ENCODE data around the gene NDUFV3. TPM values are rescaled to one million over a fixed set of nuclear protein-coding genes. Genes with fewer than 3 reads are reported as not detected.
"Not testable (repeated sequence)": the region's sequence is repeated elsewhere in the genome, so short reads cannot be mapped to it uniquely, and the experiment has no call there.

The NDUFV3 gene
- total RNA-seq, 3 donors from 2014 or later, result 18.6 to 26.6 (median 20.6) TPM

- H3K9me3 Mint-ChIP-seq, result no peaks in the 10 kb centered on the region
- peaks cover 34% of the 10 kb centered on the region for H3K36me3 Mint-ChIP-seq (ENCODE audit: insufficient read depth)
- ATAC-seq (no peak), DNase-seq (no peak)
- H3K4me3 Mint-ChIP-seq, result no peak overlapping the region
- H3K27me3 Mint-ChIP-seq (ENCODE audit: low read depth), result no peaks in the 10 kb centered on the region
- peaks cover 3% of the 10 kb centered on the region for H3K4me1 Mint-ChIP-seq (ENCODE audit: low read depth)
Measured at GRCh38 chr21:42861848-42862400, 31.2 kb upstream of the NDUFV3 start.

GRCh38 chr21:42862774-42863503, 30.2 kb upstream of the NDUFV3 start:
- peaks cover 3% of the 10 kb centered on the region for H3K4me1 Mint-ChIP-seq (ENCODE audit: low read depth)
- H3K4me3 Mint-ChIP-seq, result no peak overlapping the region
- no peaks in the 10 kb centered on the region for H3K9me3 Mint-ChIP-seq
- no peaks in the 10 kb centered on the region for H3K27me3 Mint-ChIP-seq (ENCODE audit: low read depth)
- peak in 1 of 2 donors; percentile 25 for ATAC-seq
- peaks cover 34% of the 10 kb centered on the region for H3K36me3 Mint-ChIP-seq (ENCODE audit: insufficient read depth)
- DNase-seq, result no peak

- DNase-seq (no peak), ATAC-seq (no peak)
- Mint-ChIP-seq H3K4me1 (ENCODE audit: low read depth) (peaks cover 5% of the 10 kb centered on the region), H3K36me3 (ENCODE audit: insufficient read depth) (peaks cover 34% of the 10 kb centered on the region), H3K27me3 (ENCODE audit: low read depth) (no peaks in the 10 kb centered on the region), H3K9me3 (no peaks in the 10 kb centered on the region), H3K4me3 (no peak overlapping the region)
Measured at GRCh38 chr21:42863504-42863870, 29.6 kb upstream of the NDUFV3 start.

GRCh38 chr21:42864286-42864685, 28.8 kb upstream of the NDUFV3 start:
- DNase-seq (no peak), ATAC-seq (no peak)
- Mint-ChIP-seq H3K4me1 (ENCODE audit: low read depth) (peaks cover 5% of the 10 kb centered on the region), H3K4me3 (no peak overlapping the region), H3K9me3 (no peaks in the 10 kb centered on the region), H3K27me3 (ENCODE audit: low read depth) (no peaks in the 10 kb centered on the region), H3K36me3 (ENCODE audit: insufficient read depth) (peaks cover 28% of the 10 kb centered on the region)

GRCh38 chr21:42864815-42865775, 28.0 kb upstream of the NDUFV3 start:
- no peaks in the 10 kb centered on the region for H3K27me3 Mint-ChIP-seq (ENCODE audit: low read depth)
- no peak overlapping the region for H3K4me3 Mint-ChIP-seq
- H3K4me1 Mint-ChIP-seq (ENCODE audit: low read depth), result peaks cover 5% of the 10 kb centered on the region
- no peak for DNase-seq
- no peaks in the 10 kb centered on the region for H3K9me3 Mint-ChIP-seq
- peak in 1 of 2 donors; percentile 33 for ATAC-seq
- peaks cover 33% of the 10 kb centered on the region for H3K36me3 Mint-ChIP-seq (ENCODE audit: insufficient read depth)

- Mint-ChIP-seq H3K9me3 (no peaks in the 10 kb centered on the region), H3K4me1 (ENCODE audit: low read depth) (peaks cover 5% of the 10 kb centered on the region), H3K27me3 (ENCODE audit: low read depth) (no peaks in the 10 kb centered on the region), H3K36me3 (ENCODE audit: insufficient read depth) (peaks cover 35% of the 10 kb centered on the region), H3K4me3 (no peak overlapping the region)
- ATAC-seq (no peak), DNase-seq (no peak)
Measured at GRCh38 chr21:42865776-42866160, 27.3 kb upstream of the NDUFV3 start.

- H3K9me3 Mint-ChIP-seq, result no peaks in the 10 kb centered on the region
- no peak overlapping the region for H3K4me3 Mint-ChIP-seq
- no peak for DNase-seq
- peaks cover 5% of the 10 kb centered on the region for H3K4me1 Mint-ChIP-seq (ENCODE audit: low read depth)
- no peak for ATAC-seq
- H3K27me3 Mint-ChIP-seq (ENCODE audit: low read depth), result no peaks in the 10 kb centered on the region
- peaks cover 43% of the 10 kb centered on the region for H3K36me3 Mint-ChIP-seq (ENCODE audit: insufficient read depth)
Measured at GRCh38 chr21:42868196-42868595, 24.9 kb upstream of the NDUFV3 start.

- Mint-ChIP-seq H3K36me3 (ENCODE audit: insufficient read depth) (peaks cover 41% of the 10 kb centered on the region), H3K27me3 (ENCODE audit: low read depth) (no peaks in the 10 kb centered on the region), H3K9me3 (no peaks in the 10 kb centered on the region), H3K4me3 (no peak overlapping the region), H3K4me1 (ENCODE audit: low read depth) (peaks cover 8% of the 10 kb centered on the region)
- ATAC-seq (no peak), DNase-seq (no peak)
Measured at GRCh38 chr21:42873096-42873495, 20.0 kb upstream of the NDUFV3 start.

- not testable (repeated sequence) for DNase-seq; H3K9me3 Mint-ChIP-seq; ATAC-seq; H3K4me3 Mint-ChIP-seq; H3K27me3 Mint-ChIP-seq (ENCODE audit: low read depth)
- peaks cover 22% of the 10 kb centered on the region for H3K4me1 Mint-ChIP-seq (ENCODE audit: low read depth)
- H3K36me3 Mint-ChIP-seq (ENCODE audit: insufficient read depth), result peaks cover 32% of the 10 kb centered on the region
Measured at GRCh38 chr21:42875811-42876210, 17.3 kb upstream of the NDUFV3 start.

- ATAC-seq (peak; percentile 5 to 16), DNase-seq (peak; percentile 10)
- no peaks in the 10 kb centered on the region for H3K9me3 Mint-ChIP-seq
- H3K27me3 Mint-ChIP-seq (ENCODE audit: low read depth), result no peaks in the 10 kb centered on the region
- H3K36me3 Mint-ChIP-seq (ENCODE audit: insufficient read depth), result peaks cover 16% of the 10 kb centered on the region
- peaks cover 27% of the 10 kb centered on the region for H3K4me1 Mint-ChIP-seq (ENCODE audit: low read depth)
- H3K4me3 Mint-ChIP-seq, result peak overlapping the region; percentile 97
Measured at GRCh38 chr21:42878678-42878992, 14.5 kb upstream of the NDUFV3 start.

- Mint-ChIP-seq H3K9me3 (no peaks in the 10 kb centered on the region), H3K4me3 (peak within 1 kb of the TSS; percentile 97), H3K36me3 (ENCODE audit: insufficient read depth) (peaks cover 14% of the 10 kb centered on the region), H3K27me3 (ENCODE audit: low read depth) (no peaks in the 10 kb centered on the region), H3K4me1 (ENCODE audit: low read depth) (peaks cover 27% of the 10 kb centered on the region)
- DNase-seq (peak; percentile 99), ATAC-seq (peak; percentile 93 to 94)
Measured at GRCh38 chr21:42878993-42879787, 13.9 kb upstream of the NDUFV3 start, which contains the start of gene WDR4. Gene WDR4 (minus strand): TSS chr21:42879539. CDS start chr21:42879495, 44 bp downstream.

- peak overlapping the region; percentile 97 for H3K4me3 Mint-ChIP-seq
- no peaks in the 10 kb centered on the region for H3K9me3 Mint-ChIP-seq
- H3K4me1 Mint-ChIP-seq (ENCODE audit: low read depth), result peaks cover 27% of the 10 kb centered on the region
Measured at GRCh38 chr21:42880352-42880751, 12.8 kb upstream of the NDUFV3 start.

GRCh38 chr21:42883921-42884320, 9.2 kb upstream of the NDUFV3 start:
- no peaks in the 10 kb centered on the region for H3K9me3 Mint-ChIP-seq
- H3K4me1 Mint-ChIP-seq (ENCODE audit: low read depth), result peaks cover 18% of the 10 kb centered on the region
- ATAC-seq (no peak), DNase-seq (no peak)
- no peak overlapping the region for H3K4me3 Mint-ChIP-seq
- no peaks in the 10 kb centered on the region for H3K27me3 Mint-ChIP-seq (ENCODE audit: low read depth)
- no peaks in the 10 kb centered on the region for H3K36me3 Mint-ChIP-seq (ENCODE audit: insufficient read depth)

More at GRCh38 chr21:42880352-42880751, 12.8 kb upstream of the NDUFV3 start:
- peaks cover 7% of the 10 kb centered on the region for H3K36me3 Mint-ChIP-seq (ENCODE audit: insufficient read depth)
- ATAC-seq (no peak), DNase-seq (no peak)
- H3K27me3 Mint-ChIP-seq (ENCODE audit: low read depth), result no peaks in the 10 kb centered on the region

GRCh38 chr21:42887326-42887725, 5.8 kb upstream of the NDUFV3 start:
- Mint-ChIP-seq H3K4me1 (ENCODE audit: low read depth) (peaks cover 2% of the 10 kb centered on the region), H3K4me3 (no peak overlapping the region), H3K36me3 (ENCODE audit: insufficient read depth) (no peaks in the 10 kb centered on the region), H3K27me3 (ENCODE audit: low read depth) (no peaks in the 10 kb centered on the region), H3K9me3 (no peaks in the 10 kb centered on the region)
- no peak for ATAC-seq
- DNase-seq, result no peak

Measured in activated T-cell treated with anti-CD3 and anti-CD28 coated beads, Interleukin-2, amount 50 U/mL, for 4 hours (primary cell).